SK-N-SH treated with all-trans-retinoic acid at 6 μM for 48 hours (cell line): ENCODE results near the gene TMEM196.
A peak's percentile ranks its signal among the peaks of the same experiment; 100 is the strongest.

Source experiments
- ATAC-seq: fragments of 200-7000 bp; cut with Tn5 transposase; 3 replicates; pipeline ENCODE4 v1.9.1; 2020; ENCODE audit warnings: mild to moderate bottlenecking, moderate library complexity
- ARNTL ChIP-seq: fragments of 450-650 bp; formaldehyde crosslinking; IDR thresholded peaks from 2 replicates; pipeline ENCODE4 v1.5.0; 2020; ENCODE audit warnings: low read depth, mild to moderate bottlenecking, moderate library complexity, borderline replicate concordance
- BACH2 ChIP-seq: fragments of 250-450 bp; sonication (Bioruptor Pico); IDR thresholded peaks from 2 replicates; pipeline ENCODE4 v1.9.0; 2021; ENCODE audit warnings: mild to moderate bottlenecking, borderline replicate concordance
- CSDC2 ChIP-seq: fragments of 250-450 bp; sonication (Bioruptor Pico); IDR thresholded peaks from 2 replicates; pipeline ENCODE4 v1.5.0; 2020; ENCODE audit warnings: mild to moderate bottlenecking, moderate library complexity
- ESRRG ChIP-seq: fragments of 250-450 bp; sonication (Bioruptor Pico); IDR thresholded peaks from 2 replicates; pipeline ENCODE4 v1.6.1; 2021; ENCODE audit warnings: mild to moderate bottlenecking
- GLIS3 ChIP-seq: fragments of 250-450 bp; sonication (Bioruptor Pico); IDR thresholded peaks from 2 replicates; pipeline ENCODE4 v1.5.0; 2020; ENCODE audit warnings: mild to moderate bottlenecking, moderate library complexity
- ISL1 ChIP-seq: fragments of 250-450 bp; sonication (Bioruptor Pico); IDR thresholded peaks from 2 replicates; pipeline ENCODE4 v2.1.2; 2022; ENCODE audit warnings: mild to moderate bottlenecking, moderate library complexity
- OSR1 ChIP-seq: fragments of 250-450 bp; sonication (Bioruptor Pico); IDR thresholded peaks from 2 replicates; pipeline ENCODE4 v1.8.0; 2022; ENCODE audit warnings: moderate library complexity, mild to moderate bottlenecking, inconsistent platforms
- PPARA ChIP-seq: fragments of 250-450 bp; sonication (Bioruptor Pico); IDR thresholded peaks from 2 replicates; pipeline ENCODE4 v1.5.0; 2020; ENCODE audit warnings: mild to moderate bottlenecking, borderline replicate concordance
- RARB ChIP-seq: fragments of 250-450 bp; sonication (Bioruptor Pico); IDR thresholded peaks from 2 replicates; pipeline ENCODE4 v1.8.0; 2021; ENCODE audit warnings: mild to moderate bottlenecking, moderate library complexity
- SNAI2 ChIP-seq: fragments of 250-450 bp; sonication (Bioruptor Pico); IDR thresholded peaks from 2 replicates; pipeline ENCODE4 v1.5.0; 2020; ENCODE audit warnings: mild to moderate bottlenecking, moderate library complexity
- TCF4 ChIP-seq: fragments of 250-450 bp; sonication (Bioruptor Pico); IDR thresholded peaks from 2 replicates; pipeline ENCODE4 v1.8.0; 2021; ENCODE audit warnings: mild to moderate bottlenecking, moderate library complexity, borderline replicate concordance
- TOX ChIP-seq: fragments of 250-450 bp; sonication (Bioruptor Pico); IDR thresholded peaks from 2 replicates; pipeline ENCODE4 v1.8.0; 2021; ENCODE audit warnings: mild to moderate bottlenecking, moderate library complexity, borderline replicate concordance
- ZC3H10 ChIP-seq: fragments of 250-450 bp; sonication (Bioruptor Pico); IDR thresholded peaks from 2 replicates; pipeline ENCODE4 v1.5.1; 2021; ENCODE audit warnings: mild to moderate bottlenecking, moderate library complexity
- ZFP3 ChIP-seq: fragments of 250-450 bp; sonication (Bioruptor Pico); IDR thresholded peaks from 2 replicates; pipeline ENCODE4 v1.5.0; 2020; ENCODE audit warnings: mild to moderate bottlenecking, moderate library complexity
- ZFP30 ChIP-seq: fragments of 450-650 bp; formaldehyde crosslinking; IDR thresholded peaks from 2 replicates; pipeline ENCODE4 v1.5.0; 2022; ENCODE audit warnings: mild to moderate bottlenecking, moderate library complexity
- ZNF565 ChIP-seq: fragments of 450-650 bp; formaldehyde crosslinking; conservative IDR thresholded peaks from 2 replicates; pipeline ENCODE4 v1.5.0; 2020; ENCODE audit warnings: low read depth, mild to moderate bottlenecking, moderate library complexity
- ZNF70 ChIP-seq: fragments of 450-650 bp; formaldehyde crosslinking; IDR thresholded peaks from 2 replicates; pipeline ENCODE4 v1.5.0; 2020; ENCODE audit warnings: mild to moderate bottlenecking, moderate library complexity
- ZNF8 ChIP-seq: fragments of 450-650 bp; formaldehyde crosslinking; IDR thresholded peaks from 2 replicates; pipeline ENCODE4 v1.5.0; 2020; ENCODE audit warnings: mild to moderate bottlenecking, moderate library complexity
- TF ChIP-seq, protein P1 (sequence below): fragments of 250-450 bp; sonication (Bioruptor Pico); IDR thresholded peaks from 2 replicates; pipeline ENCODE4 v1.5.0; 2020; ENCODE audit warnings: mild to moderate bottlenecking, moderate library complexity
- TF ChIP-seq, protein P2 (sequence below): fragments of 250-450 bp; sonication (Bioruptor Pico); IDR thresholded peaks from 2 replicates; pipeline ENCODE4 v1.8.0; 2021; ENCODE audit warnings: low read depth, mild to moderate bottlenecking, moderate library complexity, borderline replicate concordance
- TF ChIP-seq, protein P3 (sequence below): fragments of 250-450 bp; sonication (Bioruptor Pico); IDR thresholded peaks from 2 replicates; pipeline ENCODE4 v1.8.0; 2020; ENCODE audit warnings: mild to moderate bottlenecking, moderate library complexity, borderline replicate concordance
- TF ChIP-seq, protein P4 (sequence below): fragments of 250-450 bp; sonication (Bioruptor Pico); IDR thresholded peaks from 2 replicates; pipeline ENCODE4 v1.5.1; 2021; ENCODE audit warnings: mild to moderate bottlenecking, moderate library complexity

TMEM196 gene

DNA sequence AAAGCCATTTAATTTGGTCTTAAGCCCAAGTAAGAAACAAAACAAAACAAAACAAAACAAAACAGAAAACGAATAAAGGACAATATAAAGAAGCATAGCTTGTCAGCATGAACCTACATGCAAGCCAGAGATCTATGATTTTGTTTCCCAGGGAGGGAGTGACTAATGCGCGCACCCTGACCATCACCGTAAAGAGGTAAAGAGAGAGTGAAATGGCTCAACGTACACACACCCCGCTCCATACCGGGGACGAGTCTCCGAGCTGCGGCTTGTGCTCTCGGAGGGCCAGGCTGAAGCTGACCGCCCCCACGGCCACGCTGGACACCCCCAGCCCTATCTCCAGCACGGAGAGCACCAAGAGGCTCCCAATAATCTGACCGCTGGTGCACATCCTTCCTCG, 1.1 kb downstream of the TMEM196 start:
- ATAC-seq, result peak; percentile 19; the same call in 1 of the 3 replicates
- TF ChIP-seq CSDC2 (CRISPR knock-in tag) (no peak), ISL1 (CRISPR knock-in tag) (no peak), OSR1 (CRISPR knock-in tag) (no peak), ESRRG (CRISPR knock-in tag) (no peak), ARNTL (CRISPR knock-in tag) (no peak), ZNF8 (CRISPR knock-in tag) (no peak), SNAI2 (CRISPR knock-in tag) (no peak), BACH2 (CRISPR knock-in tag) (no peak), ZFP3 (no peak), ZNF70 (CRISPR knock-in tag) (no peak), ZC3H10 (CRISPR knock-in tag) (no peak), ZFP30 (CRISPR knock-in tag) (no peak), PPARA (no peak), TCF4 (CRISPR knock-in tag) (no peak), GLIS3 (CRISPR knock-in tag) (no peak)
- TF ChIP-seq, protein P1, sequence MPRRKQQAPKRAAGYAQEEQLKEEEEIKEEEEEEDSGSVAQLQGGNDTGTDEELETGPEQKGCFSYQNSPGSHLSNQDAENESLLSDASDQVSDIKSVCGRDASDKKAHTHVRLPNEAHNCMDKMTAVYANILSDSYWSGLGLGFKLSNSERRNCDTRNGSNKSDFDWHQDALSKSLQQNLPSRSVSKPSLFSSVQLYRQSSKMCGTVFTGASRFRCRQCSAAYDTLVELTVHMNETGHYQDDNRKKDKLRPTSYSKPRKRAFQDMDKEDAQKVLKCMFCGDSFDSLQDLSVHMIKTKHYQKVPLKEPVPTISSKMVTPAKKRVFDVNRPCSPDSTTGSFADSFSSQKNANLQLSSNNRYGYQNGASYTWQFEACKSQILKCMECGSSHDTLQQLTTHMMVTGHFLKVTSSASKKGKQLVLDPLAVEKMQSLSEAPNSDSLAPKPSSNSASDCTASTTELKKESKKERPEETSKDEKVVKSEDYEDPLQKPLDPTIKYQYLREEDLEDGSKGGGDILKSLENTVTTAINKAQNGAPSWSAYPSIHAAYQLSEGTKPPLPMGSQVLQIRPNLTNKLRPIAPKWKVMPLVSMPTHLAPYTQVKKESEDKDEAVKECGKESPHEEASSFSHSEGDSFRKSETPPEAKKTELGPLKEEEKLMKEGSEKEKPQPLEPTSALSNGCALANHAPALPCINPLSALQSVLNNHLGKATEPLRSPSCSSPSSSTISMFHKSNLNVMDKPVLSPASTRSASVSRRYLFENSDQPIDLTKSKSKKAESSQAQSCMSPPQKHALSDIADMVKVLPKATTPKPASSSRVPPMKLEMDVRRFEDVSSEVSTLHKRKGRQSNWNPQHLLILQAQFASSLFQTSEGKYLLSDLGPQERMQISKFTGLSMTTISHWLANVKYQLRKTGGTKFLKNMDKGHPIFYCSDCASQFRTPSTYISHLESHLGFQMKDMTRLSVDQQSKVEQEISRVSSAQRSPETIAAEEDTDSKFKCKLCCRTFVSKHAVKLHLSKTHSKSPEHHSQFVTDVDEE (CRISPR knock-in tag), result no peak
- TF ChIP-seq, protein P2, sequence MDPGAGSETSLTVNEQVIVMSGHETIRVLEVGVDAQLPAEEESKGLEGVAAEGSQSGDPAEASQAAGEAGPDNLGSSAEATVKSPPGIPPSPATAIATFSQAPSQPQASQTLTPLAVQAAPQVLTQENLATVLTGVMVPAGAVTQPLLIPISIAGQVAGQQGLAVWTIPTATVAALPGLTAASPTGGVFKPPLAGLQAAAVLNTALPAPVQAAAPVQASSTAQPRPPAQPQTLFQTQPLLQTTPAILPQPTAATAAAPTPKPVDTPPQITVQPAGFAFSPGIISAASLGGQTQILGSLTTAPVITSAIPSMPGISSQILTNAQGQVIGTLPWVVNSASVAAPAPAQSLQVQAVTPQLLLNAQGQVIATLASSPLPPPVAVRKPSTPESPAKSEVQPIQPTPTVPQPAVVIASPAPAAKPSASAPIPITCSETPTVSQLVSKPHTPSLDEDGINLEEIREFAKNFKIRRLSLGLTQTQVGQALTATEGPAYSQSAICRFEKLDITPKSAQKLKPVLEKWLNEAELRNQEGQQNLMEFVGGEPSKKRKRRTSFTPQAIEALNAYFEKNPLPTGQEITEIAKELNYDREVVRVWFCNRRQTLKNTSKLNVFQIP (CRISPR knock-in tag), result no peak

DNA sequence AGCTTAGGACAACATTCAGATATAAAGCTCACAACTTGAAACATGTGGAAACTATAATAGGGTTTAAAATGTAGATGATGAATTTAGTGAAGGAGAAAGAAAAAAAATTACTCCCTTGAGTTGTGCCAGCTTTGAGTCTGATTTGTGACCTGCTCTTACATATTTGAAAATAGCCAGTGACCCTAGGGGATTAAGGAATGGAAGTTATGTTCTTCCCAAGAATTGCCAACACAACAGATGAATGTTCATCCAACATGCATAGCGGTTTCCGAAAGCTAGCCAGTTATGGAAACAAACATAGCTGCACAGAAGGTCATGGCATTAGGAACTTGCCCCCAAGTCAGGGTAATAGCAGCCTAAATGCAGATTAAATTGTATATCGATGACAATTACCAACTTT, 10.8 kb downstream of the TMEM196 start:
- TF ChIP-seq ESRRG (CRISPR knock-in tag) (no peak), ZFP3 (no peak), OSR1 (CRISPR knock-in tag) (no peak), ZNF70 (CRISPR knock-in tag) (no peak), ZFP30 (CRISPR knock-in tag) (no peak), TCF4 (CRISPR knock-in tag) (no peak), ZNF565 (CRISPR knock-in tag) (no peak), ZC3H10 (CRISPR knock-in tag) (no peak), RARB (CRISPR knock-in tag) (no peak), TOX (no peak)
- TF ChIP-seq, protein P3, sequence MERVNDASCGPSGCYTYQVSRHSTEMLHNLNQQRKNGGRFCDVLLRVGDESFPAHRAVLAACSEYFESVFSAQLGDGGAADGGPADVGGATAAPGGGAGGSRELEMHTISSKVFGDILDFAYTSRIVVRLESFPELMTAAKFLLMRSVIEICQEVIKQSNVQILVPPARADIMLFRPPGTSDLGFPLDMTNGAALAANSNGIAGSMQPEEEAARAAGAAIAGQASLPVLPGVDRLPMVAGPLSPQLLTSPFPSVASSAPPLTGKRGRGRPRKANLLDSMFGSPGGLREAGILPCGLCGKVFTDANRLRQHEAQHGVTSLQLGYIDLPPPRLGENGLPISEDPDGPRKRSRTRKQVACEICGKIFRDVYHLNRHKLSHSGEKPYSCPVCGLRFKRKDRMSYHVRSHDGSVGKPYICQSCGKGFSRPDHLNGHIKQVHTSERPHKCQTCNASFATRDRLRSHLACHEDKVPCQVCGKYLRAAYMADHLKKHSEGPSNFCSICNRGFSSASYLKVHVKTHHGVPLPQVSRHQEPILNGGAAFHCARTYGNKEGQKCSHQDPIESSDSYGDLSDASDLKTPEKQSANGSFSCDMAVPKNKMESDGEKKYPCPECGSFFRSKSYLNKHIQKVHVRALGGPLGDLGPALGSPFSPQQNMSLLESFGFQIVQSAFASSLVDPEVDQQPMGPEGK (CRISPR knock-in tag), result no peak
- TF ChIP-seq, protein P1 (CRISPR knock-in tag), result no peak
- TF ChIP-seq, protein P4, sequence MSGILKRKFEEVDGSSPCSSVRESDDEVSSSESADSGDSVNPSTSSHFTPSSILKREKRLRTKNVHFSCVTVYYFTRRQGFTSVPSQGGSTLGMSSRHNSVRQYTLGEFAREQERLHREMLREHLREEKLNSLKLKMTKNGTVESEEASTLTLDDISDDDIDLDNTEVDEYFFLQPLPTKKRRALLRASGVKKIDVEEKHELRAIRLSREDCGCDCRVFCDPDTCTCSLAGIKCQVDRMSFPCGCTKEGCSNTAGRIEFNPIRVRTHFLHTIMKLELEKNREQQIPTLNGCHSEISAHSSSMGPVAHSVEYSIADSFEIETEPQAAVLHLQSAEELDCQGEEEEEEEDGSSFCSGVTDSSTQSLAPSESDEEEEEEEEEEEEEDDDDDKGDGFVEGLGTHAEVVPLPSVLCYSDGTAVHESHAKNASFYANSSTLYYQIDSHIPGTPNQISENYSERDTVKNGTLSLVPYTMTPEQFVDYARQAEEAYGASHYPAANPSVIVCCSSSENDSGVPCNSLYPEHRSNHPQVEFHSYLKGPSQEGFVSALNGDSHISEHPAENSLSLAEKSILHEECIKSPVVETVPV (CRISPR knock-in tag), result no peak
- TF ChIP-seq, protein P2 (CRISPR knock-in tag), result no peak

More for the DNA sequence above, 10.8 kb downstream of the TMEM196 start:
- no peak for ATAC-seq
